Measurements from ENCODE around the gene CD82.

DNA sequence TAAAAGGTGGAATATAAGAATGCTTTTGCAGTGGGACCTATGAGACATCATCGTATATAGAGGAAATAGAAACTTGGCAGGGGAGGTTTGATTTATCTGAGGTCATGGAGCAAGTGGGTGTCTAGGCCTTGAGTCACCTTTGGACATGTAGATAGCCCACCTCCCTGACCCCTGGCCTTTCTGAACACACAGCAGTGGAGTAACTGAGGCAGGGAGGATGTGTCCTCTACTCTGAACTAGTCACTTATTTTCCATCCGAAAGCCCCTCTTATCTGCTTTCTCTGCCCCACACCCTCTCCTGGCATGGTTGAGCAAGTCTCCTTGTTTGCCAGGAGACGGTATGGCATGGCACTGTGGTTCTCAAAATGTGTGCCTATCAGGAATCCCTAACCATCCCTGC is 7.9 kb downstream of the CD82 start:
- TF ChIP-seq FOXJ3 (CRISPR knock-in tag; IDR thresholded peaks at IDR 0.05) (no peak), RXRA (IDR thresholded peaks at IDR 0.05; ENCODE audit: borderline replicate concordance, low read depth) (no peak), SMC3 (IDR thresholded peaks at IDR 0.05; ENCODE audit: low read depth, low read length) (no peak), TEAD4 (IDR thresholded peaks at IDR 0.05; ENCODE audit: borderline replicate concordance, insufficient read depth) (no peak)
- TF ChIP-seq, protein P1, sequence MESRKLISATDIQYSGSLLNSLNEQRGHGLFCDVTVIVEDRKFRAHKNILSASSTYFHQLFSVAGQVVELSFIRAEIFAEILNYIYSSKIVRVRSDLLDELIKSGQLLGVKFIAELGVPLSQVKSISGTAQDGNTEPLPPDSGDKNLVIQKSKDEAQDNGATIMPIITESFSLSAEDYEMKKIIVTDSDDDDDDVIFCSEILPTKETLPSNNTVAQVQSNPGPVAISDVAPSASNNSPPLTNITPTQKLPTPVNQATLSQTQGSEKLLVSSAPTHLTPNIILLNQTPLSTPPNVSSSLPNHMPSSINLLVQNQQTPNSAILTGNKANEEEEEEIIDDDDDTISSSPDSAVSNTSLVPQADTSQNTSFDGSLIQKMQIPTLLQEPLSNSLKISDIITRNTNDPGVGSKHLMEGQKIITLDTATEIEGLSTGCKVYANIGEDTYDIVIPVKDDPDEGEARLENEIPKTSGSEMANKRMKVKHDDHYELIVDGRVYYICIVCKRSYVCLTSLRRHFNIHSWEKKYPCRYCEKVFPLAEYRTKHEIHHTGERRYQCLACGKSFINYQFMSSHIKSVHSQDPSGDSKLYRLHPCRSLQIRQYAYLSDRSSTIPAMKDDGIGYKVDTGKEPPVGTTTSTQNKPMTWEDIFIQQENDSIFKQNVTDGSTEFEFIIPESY (IDR thresholded peaks at IDR 0.05; ENCODE audit: borderline replicate concordance, low read depth): no peak
